ENCODE data around the gene ARIH2. TPM values are rescaled to one million over a fixed set of nuclear protein-coding genes. Genes with fewer than 3 reads are reported as not detected.

The ARIH2 gene
- polyA plus RNA-seq, 1 donor = 62.1 TPM

Other genes starting within 250 kb of the ARIH2 start
- gene NCKIPSD, start 232.9 kb upstream of the ARIH2 start, polyA plus RNA-seq (ENCODE audit: insufficient read length) = 7.5 TPM
- gene IP6K2, start 201.6 kb upstream of the ARIH2 start, polyA plus RNA-seq (ENCODE audit: insufficient read length) = 85.4 TPM
- gene PRKAR2A, start 71.0 kb upstream of the ARIH2 start, polyA plus RNA-seq (ENCODE audit: insufficient read length) = 37.2 TPM
- gene SLC25A20, start 20.0 kb upstream of the ARIH2 start, polyA plus RNA-seq (ENCODE audit: insufficient read length) = 16.3 TPM
- 15.6 TPM for gene P4HTM, start 71.4 kb downstream of the ARIH2 start, polyA plus RNA-seq (ENCODE audit: insufficient read length)
- 121 TPM for gene WDR6, start 88.5 kb downstream of the ARIH2 start, polyA plus RNA-seq (ENCODE audit: insufficient read length)
- gene DALRD3, start 99.7 kb downstream of the ARIH2 start, polyA plus RNA-seq (ENCODE audit: insufficient read length) = 32.8 TPM
- gene NDUFAF3, start 103.3 kb downstream of the ARIH2 start, polyA plus RNA-seq (ENCODE audit: insufficient read length) = 55.2 TPM
- gene IMPDH2, start 110.6 kb downstream of the ARIH2 start, polyA plus RNA-seq (ENCODE audit: insufficient read length) = 230 TPM
- 60.1 TPM for gene QRICH1, start 175.2 kb downstream of the ARIH2 start, polyA plus RNA-seq (ENCODE audit: insufficient read length)
- 272 TPM for gene QARS1, start 185.9 kb downstream of the ARIH2 start, polyA plus RNA-seq (ENCODE audit: insufficient read length)
- 38.5 TPM for gene USP19, start 202.0 kb downstream of the ARIH2 start, polyA plus RNA-seq (ENCODE audit: insufficient read length)
- 325 TPM for gene LAMB2, start 214.2 kb downstream of the ARIH2 start, polyA plus RNA-seq (ENCODE audit: insufficient read length)
- 16.0 TPM for gene CCDC71, start 247.5 kb downstream of the ARIH2 start, polyA plus RNA-seq (ENCODE audit: insufficient read length)

Data from hindlimb muscle (tissue), 1 donor.